Measurements from ENCODE around the gene MDK. TPM values are rescaled to one million over a fixed set of nuclear protein-coding genes. Genes with fewer than 3 reads are reported as not detected.
"Not testable (repeated sequence)": the region's sequence is repeated elsewhere in the genome, so short reads cannot be mapped to it uniquely, and the experiment has no call there.

Gene MDK
- polyA plus RNA-seq, 1 donor from 2014 or later: 0.60 TPM

DNA sequence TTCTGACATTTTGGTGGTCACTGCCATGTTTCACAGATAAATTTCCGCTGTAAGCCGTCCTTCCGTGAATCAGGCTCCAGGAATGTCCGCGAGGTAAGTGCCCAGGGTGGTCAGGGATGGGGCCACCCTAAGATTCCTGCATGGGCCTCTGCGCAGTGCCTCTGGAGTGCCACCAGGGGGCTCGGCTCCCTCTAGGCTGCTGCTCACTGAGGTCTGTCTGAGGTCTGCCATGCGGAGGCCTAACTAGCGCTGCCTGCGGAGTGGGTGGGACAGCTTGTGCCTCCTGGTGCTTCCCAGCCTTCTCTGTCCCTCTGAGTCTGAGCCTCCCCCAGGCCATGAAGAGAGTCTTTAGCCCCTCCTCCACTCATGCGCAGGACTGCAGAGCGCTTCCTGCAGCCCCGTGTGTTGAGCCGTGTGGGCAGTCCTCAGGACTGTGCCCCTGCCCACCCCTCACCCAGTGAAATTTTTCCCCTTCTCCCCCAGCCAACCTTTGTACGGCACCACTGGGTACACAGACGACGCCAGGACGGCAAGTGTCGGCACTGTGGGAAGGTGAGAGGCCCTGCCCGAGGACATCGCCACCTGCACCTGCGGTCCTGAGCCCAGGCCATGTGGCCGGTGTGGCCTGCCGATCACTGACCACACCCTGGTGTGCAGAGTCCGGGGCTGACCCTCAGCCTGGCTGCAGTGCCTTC lies 11.9 kb upstream of the MDK start:
- no peaks in the 10 kb centered on the region for H3K9me3 Mint-ChIP-seq
- H3K27ac Mint-ChIP-seq: peak overlapping the region in 1 of 3 donors; percentile 39
- H3K36me3 Mint-ChIP-seq: no peaks in the 10 kb centered on the region
- no peaks in the 10 kb centered on the region for H3K27me3 Mint-ChIP-seq
- H3K4me3 Mint-ChIP-seq: no peak overlapping the region
- H3K4me1 Mint-ChIP-seq: peaks cover 0 to 5% (median 3%) of the 10 kb centered on the region in 3 donors

DNA sequence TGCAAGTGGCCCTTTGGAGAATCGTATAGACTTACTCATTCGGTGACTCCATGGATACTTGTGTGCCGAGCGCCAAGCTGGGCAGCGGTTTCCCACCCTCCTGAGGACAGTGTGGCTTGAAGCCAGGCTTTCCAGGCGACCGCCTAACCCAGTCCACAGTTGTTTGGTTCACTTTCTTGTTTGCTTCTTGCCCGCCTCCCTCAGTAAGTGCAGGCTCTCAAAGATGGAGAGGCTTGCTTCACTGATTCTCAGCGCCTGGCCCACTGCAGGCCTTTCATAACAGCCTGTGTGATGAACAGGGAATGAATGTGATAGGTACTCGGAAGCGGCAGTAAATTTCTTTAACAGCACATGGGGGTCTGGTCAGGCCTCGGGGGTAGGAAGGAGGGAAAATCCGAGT lies 11.2 kb upstream of the MDK start:
- peak overlapping the region in 1 of 3 donors; percentile 88 for H3K27ac Mint-ChIP-seq
- no peaks in the 10 kb centered on the region for H3K36me3 Mint-ChIP-seq
- no peaks in the 10 kb centered on the region for H3K27me3 Mint-ChIP-seq
- H3K9me3 Mint-ChIP-seq: no peaks in the 10 kb centered on the region
- H3K4me3 Mint-ChIP-seq: no peak overlapping the region
- peaks cover 0 to 5% (median 3%) of the 10 kb centered on the region in 3 donors for H3K4me1 Mint-ChIP-seq

DNA sequence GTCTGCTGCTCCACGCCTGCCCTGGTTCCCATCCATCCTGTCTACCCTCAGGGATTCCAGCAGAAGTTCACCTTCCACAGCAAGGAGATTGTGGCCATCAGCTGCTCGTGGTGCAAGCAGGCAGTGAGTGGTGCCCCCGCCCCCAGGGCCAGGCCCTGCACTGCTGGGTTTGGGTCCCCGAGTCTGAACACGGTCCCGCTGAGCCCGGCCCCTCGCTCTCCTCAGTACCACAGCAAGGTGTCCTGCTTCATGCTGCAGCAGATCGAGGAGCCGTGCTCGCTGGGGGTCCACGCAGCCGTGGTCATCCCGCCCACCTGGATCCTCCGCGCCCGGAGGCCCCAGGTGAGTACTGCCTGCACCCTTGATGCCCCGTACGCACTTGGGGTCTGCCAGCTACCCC lies 10.2 kb upstream of the MDK start:
- not testable (repeated sequence) for H3K9me3 Mint-ChIP-seq, H3K4me1 Mint-ChIP-seq, H3K27ac Mint-ChIP-seq, H3K27me3 Mint-ChIP-seq, H3K36me3 Mint-ChIP-seq, H3K4me3 Mint-ChIP-seq

DNA sequence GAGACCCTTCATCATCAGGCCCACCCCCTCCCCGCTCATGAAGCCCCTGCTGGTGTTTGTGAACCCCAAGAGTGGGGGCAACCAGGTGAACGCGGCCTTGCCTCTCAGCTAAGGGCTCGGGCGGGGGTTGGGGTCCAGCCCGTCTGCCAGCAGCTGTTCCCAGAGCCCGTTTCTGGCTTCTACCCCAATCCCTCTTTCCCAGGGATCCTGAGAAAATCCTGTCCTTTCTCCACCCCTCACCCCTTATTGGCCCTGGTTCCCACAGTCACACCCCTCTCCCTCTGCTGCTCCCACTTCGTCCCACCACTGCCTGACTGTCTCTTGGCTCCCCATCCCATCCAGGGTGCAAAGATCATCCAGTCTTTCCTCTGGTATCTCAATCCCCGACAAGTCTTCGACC lies 9.4 kb upstream of the MDK start:
- H3K9me3 Mint-ChIP-seq: no peaks in the 10 kb centered on the region
- no peaks in the 10 kb centered on the region for H3K36me3 Mint-ChIP-seq
- peaks cover 0 to 5% (median 3%) of the 10 kb centered on the region in 3 donors for H3K4me1 Mint-ChIP-seq
- no peak overlapping the region for H3K27ac Mint-ChIP-seq
- H3K27me3 Mint-ChIP-seq: no peaks in the 10 kb centered on the region
- no peak overlapping the region for H3K4me3 Mint-ChIP-seq

DNA sequence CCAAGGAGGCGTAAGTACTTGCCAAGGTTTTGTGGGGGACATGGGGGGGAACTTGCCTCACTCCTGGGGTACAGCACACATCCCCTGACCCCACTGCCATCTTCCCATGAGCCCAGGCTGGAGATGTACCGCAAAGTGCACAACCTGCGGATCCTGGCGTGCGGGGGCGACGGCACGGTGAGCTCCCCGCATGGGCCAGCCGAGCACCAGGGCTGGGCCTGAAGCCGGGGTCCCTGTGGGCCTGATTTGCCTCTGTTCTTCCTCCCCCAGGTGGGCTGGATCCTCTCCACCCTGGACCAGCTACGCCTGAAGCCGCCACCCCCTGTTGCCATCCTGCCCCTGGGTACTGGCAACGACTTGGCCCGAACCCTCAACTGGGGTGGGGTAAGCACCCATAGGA lies 9.0 kb upstream of the MDK start:
- not testable (repeated sequence) for H3K9me3 Mint-ChIP-seq, H3K27ac Mint-ChIP-seq, H3K4me1 Mint-ChIP-seq, H3K4me3 Mint-ChIP-seq, H3K36me3 Mint-ChIP-seq, H3K27me3 Mint-ChIP-seq

DNA sequence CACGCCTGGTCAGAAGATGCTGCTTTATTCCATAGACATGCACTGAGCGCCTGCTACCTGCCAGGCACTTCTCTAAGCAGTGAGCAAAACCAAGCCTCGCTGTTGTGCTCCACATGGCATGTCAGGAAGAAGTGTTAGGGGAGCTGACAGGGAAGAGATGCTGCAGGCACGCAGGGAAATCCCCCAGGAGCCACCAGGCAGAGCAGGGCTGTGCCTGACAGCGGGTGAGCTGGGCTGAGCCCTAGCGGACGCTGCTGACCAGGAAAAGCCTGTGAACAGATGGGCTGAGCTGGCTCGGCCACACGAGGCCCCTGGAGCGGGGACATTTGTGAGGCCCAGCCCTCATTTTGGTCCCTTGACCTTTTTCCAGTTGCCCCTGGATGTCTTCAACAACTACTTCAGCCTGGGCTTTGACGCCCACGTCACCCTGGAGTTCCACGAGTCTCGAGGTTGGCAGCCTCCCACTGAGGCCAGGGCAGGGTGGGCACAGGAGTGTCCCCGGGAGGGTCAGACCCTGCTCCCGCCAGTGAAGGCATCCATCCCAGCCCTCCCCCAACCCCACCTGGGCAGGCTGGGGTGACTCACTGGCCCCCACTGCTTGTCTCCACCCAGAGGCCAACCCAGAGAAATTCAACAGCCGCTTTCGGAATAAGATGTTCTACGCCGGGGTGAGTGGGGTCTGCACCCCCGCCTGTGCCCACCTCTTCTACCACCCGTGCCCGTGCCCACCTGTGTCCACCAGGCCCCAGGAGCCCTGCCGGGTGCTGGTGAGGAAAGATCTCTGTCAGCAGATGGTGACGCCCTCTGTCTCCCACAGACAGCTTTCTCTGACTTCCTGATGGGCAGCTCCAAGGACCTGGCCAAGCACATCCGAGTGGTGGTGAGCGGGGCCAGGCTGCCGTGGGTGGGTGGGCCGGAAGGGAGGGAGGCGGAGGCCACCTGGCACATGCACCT lies 7.4 kb upstream of the MDK start:
- H3K4me3 Mint-ChIP-seq: no peak overlapping the region
- H3K36me3 Mint-ChIP-seq: no peaks in the 10 kb centered on the region
- H3K4me1 Mint-ChIP-seq: peaks cover 0 to 4% (median 1%) of the 10 kb centered on the region in 3 donors
- H3K27me3 Mint-ChIP-seq: no peaks in the 10 kb centered on the region
- H3K9me3 Mint-ChIP-seq: no peaks in the 10 kb centered on the region
- no peak overlapping the region for H3K27ac Mint-ChIP-seq

DNA sequence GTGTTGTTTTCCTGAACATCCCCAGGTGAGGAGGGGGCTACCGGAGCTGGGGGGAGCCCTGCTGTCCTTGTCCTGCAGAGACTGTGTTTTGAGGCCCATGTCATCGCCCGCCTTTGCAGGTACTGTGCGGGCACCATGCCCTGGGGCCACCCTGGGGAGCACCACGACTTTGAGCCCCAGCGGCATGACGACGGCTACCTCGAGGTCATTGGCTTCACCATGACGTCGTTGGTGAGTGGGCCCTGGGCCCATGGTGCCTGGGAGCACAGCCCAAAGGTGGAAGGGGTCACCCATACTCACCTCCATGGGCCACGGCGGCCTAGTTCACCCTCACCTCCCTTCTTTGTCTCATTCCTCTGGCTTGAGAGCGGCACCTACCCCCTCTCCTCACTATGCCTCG lies 6.7 kb upstream of the MDK start:
- no peaks in the 10 kb centered on the region for H3K9me3 Mint-ChIP-seq
- H3K27ac Mint-ChIP-seq: no peak overlapping the region
- no peaks in the 10 kb centered on the region for H3K36me3 Mint-ChIP-seq
- no peaks in the 10 kb centered on the region for H3K27me3 Mint-ChIP-seq
- no peak overlapping the region for H3K4me3 Mint-ChIP-seq
- H3K4me1 Mint-ChIP-seq: peaks cover 0 to 1% (median 0%) of the 10 kb centered on the region in 3 donors

DNA sequence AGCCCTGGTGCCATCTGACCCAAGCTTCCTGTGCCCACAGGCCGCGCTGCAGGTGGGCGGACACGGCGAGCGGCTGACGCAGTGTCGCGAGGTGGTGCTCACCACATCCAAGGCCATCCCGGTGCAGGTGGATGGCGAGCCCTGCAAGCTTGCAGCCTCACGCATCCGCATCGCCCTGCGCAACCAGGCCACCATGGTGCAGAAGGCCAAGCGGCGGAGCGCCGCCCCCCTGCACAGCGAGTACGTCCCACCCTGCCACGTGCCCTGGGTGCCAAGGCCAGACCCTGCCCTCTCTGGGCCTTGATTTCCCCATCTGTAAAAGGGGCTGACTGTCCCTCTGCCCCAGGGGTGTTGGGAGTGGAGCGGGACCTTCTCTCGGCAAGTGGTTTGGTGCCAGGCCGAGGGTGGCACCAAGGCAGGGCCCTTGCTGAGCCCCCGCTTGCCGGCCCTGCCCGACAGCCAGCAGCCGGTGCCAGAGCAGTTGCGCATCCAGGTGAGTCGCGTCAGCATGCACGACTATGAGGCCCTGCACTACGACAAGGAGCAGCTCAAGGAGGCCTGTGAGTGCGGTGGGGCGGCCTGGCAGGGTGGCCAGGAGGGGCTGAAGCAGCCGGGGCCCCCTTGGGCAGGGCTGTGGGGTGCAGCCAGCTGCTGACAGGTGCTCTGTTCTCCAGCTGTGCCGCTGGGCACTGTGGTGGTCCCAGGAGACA lies 5.9 kb upstream of the MDK start:
- Mint-ChIP-seq H3K9me3 (no peaks in the 10 kb centered on the region), H3K27ac (no peak overlapping the region), H3K4me3 (no peak overlapping the region), H3K36me3 (no peaks in the 10 kb centered on the region), H3K27me3 (no peaks in the 10 kb centered on the region), H3K4me1 (no peaks in the 10 kb centered on the region)

DNA sequence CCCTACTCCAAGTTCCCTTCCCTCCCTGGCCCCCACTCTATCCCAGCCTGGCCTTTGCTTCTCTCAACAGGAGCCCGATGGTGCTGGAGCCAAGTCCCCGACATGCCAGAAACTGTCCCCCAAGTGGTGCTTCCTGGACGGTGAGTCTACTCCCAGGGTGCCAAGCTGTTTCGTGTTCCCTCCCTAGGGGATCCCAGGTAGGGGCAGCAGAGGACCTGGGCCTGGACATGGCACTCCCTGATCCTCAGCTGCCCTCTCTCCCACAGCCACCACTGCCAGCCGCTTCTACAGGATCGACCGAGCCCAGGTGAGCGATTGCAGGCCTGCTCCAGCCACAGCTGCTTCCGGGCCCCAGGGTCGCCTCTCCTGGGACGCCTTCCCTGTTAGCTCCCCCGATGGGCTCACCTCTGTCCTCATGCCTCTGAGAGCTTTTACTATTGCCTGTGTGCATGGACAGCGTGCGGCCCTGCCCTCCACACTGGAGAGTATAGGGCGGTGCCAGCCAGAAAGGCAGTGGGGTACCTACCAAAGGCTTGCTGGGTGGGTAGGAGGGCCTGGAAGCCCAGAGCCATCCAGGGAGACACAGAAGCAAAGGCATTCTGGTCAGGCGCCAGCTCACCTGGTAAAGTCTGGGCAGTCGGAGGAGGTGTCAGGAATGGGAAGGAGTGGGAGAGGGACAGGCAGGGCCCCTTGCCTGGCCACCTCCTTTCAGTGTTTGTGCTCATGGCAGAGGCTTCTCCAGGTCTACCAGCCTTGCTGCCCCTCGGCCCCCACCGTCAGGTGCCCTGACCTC lies 5.0 kb upstream of the MDK start:
- H3K4me1 Mint-ChIP-seq: no peaks in the 10 kb centered on the region
- no peaks in the 10 kb centered on the region for H3K9me3 Mint-ChIP-seq
- H3K36me3 Mint-ChIP-seq: no peaks in the 10 kb centered on the region
- no peak overlapping the region for H3K27ac Mint-ChIP-seq
- no peak overlapping the region for H3K4me3 Mint-ChIP-seq
- H3K27me3 Mint-ChIP-seq: no peaks in the 10 kb centered on the region

DNA sequence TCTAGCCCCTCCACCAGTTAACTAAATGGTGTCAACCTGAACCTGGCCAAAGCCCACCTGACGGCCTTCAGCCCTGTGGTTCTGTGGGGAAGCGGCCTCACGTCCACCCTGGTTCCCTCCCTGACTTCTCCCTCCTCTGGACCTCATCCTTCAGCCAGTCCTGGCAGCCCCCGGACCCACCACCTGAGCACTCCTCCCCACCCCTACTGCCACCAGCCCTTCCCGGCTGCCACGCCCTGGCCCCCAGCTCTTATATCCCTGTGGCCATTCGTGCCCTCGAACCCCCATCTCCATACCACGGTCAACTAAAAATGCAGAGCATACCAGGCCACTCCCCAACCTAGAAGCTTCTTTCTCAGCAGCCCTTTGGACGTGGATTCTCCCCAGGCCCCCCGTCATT lies 4.2 kb upstream of the MDK start:
- H3K27me3 Mint-ChIP-seq: peaks cover 4% of the 10 kb centered on the region
- no peak overlapping the region for H3K27ac Mint-ChIP-seq
- no peaks in the 10 kb centered on the region for H3K4me1 Mint-ChIP-seq
- peak overlapping the region in 2 of 4 donors; percentile 45 to 63 for H3K4me3 Mint-ChIP-seq
- H3K36me3 Mint-ChIP-seq: no peaks in the 10 kb centered on the region
- H3K9me3 Mint-ChIP-seq: no peaks in the 10 kb centered on the region

DNA sequence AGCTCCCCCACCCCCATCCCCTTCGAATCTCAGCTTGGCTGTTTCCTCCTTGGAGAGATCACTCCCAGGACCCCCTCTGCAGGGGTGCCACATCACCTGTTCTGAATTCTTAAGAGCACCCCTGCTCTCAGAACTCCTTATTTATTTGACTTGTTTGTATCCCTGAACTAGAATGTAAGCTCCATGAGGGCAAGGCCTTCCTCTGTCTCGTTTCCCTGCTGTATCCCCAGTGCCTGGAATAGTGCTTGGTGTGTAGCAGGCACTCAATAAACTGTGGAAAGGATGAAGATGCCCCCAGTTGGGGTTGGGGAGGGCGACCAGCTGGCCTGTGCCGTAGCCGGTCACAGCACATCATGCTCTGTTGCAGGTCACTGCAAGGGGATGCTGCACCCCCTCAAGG lies 3.6 kb upstream of the MDK start:
- Mint-ChIP-seq H3K27ac (no peak overlapping the region), H3K27me3 (peaks cover 4% of the 10 kb centered on the region), H3K4me3 (peak overlapping the region in 2 of 4 donors; percentile 45 to 63), H3K36me3 (no peaks in the 10 kb centered on the region), H3K4me1 (no peaks in the 10 kb centered on the region), H3K9me3 (no peaks in the 10 kb centered on the region)

DNA sequence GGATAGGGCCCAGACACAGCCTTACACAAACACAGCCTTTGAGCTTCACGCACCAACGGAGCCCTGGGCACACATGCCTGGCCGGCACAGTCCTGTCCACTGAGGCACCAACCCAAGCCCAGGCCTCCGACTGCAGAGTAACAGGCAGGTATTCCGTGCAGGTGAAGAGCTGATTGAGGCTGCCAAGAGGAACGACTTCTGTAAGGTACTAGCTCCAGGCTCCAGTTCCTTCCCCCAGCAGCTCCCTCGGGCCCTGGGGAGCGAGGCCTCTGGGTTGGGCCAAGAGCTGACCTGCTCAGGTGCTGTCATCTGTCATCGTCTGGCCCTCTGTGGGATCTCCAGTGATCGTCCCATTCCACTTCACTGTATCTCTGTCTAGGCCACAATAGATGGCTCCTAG lies 3.2 kb upstream of the MDK start:
- H3K27ac Mint-ChIP-seq: no peak overlapping the region
- no peaks in the 10 kb centered on the region for H3K4me1 Mint-ChIP-seq
- peaks cover 4% of the 10 kb centered on the region for H3K27me3 Mint-ChIP-seq
- no peaks in the 10 kb centered on the region for H3K36me3 Mint-ChIP-seq
- H3K9me3 Mint-ChIP-seq: no peaks in the 10 kb centered on the region
- peak overlapping the region in 3 of 4 donors; percentile 4 to 49 (median 45) for H3K4me3 Mint-ChIP-seq

DNA sequence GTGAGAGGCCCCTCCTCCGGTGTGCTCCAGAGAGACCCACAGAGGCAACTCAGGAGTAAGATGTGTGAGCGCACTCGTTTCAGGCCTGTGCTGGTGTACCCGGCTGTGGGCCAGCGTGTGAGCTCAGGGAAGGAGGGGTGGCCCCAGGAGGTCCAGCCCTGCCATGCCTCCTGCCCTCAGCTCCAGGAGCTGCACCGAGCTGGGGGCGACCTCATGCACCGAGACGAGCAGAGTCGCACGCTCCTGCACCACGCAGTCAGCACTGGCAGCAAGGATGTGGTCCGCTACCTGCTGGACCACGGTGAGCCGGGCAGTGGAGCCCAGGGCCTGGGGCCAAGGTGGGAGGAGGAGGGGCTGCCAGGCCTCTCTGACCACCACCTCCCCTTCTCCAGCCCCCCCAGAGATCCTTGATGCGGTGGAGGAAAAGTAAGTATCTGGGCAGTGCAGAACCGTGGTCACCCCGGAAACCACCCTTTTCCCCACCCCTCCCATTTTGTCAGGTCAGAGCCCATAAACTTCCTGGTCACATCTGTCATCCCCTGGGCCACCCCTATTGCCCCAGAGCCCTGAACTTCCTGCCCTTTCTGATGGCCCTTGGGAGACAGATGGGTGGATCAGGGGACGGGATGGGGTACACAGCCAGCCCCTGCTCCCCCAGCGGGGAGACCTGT lies 2.5 kb upstream of the MDK start:
- Mint-ChIP-seq H3K36me3 (no peaks in the 10 kb centered on the region), H3K9me3 (no peaks in the 10 kb centered on the region), H3K27me3 (peaks cover 6% of the 10 kb centered on the region), H3K4me3 (peak overlapping the region; percentile 48 to 51 (median 50)), H3K27ac (no peak overlapping the region), H3K4me1 (no peaks in the 10 kb centered on the region)
